ENCODE data around the gene SH2D3A.
"Not testable (repeated sequence)": the region's sequence is repeated elsewhere in the genome, so short reads cannot be mapped to it uniquely, and the experiment has no call there.

The SH2D3A gene

DNA sequence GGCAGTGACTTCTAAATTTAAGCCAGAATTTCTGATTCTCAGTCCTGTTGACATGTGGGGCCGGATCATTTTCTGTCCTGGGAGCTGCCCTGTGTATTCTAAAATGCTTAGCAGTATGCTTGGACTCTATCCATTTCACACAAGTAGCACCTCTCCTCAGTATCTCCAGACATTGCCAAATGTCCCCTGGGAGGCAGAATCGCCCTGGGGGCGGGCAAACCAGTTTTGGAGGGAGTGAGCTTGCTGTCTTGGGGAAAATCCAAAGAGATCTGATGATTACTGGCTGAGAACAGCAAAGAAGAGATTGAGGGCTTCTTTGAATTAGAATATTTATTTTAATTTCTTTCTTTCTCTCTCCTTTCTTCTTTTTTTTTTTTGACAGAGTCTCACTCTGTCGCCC, 21.7 kb upstream of the SH2D3A start:
- DNase-seq, result no peak

DNA sequence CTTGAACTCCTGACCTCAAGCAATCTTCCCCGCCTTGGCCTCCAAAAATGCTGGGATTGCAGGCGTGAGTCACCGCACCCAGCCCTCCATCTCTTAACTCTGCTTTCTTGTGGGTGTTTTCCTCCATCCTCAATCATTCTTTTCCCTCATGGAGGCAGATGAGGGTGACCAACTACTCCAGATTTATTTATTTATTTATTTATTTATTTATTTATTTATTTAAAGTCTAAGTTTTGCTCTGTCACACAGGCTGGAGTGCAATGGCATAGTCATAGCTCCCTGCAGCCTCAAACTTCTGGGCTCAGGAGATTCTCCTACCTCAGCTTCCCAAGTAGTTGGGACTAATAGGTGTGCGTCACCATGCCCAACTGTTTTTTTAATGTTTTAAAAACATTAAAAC, 20.2 kb upstream of the SH2D3A start:
- DNase-seq, result no peak

GRCh38 chr19:6779206-6779605, 12.0 kb upstream of the SH2D3A start:
- no peak for DNase-seq

DNA sequence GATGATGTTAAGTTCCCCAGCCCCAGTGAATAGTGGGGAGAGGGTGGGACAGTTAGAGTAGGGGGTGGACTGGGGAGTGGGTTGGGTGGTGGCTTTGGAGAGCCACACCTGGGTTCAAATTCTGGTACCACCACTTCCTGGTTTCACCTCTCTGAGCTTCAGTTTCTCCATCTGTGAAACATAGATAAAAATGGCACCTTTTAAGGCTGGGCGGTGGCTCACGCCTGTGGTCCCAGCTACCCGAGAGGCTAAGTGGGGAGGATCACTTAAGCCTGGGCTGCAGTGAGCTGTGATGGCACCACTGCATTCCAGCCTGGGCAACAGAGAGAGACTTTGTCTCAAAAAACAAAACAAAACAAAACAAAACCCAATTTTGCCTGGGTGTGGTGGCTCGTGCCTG, 11.2 kb upstream of the SH2D3A start:
- no peak for DNase-seq

DNA sequence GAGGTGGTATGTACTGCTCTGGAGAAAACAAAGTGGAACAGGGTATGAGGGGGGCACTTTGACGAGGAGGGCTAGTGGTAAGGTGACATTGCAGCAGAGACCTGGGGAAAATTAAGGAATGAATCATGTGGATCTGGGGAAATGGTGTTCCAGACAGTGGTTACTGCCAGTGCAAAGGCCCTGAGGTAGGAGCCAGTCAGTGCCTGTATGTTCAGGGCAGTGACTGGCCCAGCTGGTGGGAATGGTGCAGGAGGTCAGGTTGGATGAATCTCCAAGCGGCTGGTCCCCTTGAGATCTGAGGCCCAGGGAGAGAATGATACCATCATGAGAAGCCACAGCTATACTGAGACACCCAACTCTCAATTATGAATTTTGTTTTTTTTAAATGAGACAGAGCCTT, 10.2 kb upstream of the SH2D3A start:
- no peak for DNase-seq

GRCh38 chr19:6776999-6777398, 9.8 kb upstream of the SH2D3A start:
- DNase-seq, result no peak

DNA sequence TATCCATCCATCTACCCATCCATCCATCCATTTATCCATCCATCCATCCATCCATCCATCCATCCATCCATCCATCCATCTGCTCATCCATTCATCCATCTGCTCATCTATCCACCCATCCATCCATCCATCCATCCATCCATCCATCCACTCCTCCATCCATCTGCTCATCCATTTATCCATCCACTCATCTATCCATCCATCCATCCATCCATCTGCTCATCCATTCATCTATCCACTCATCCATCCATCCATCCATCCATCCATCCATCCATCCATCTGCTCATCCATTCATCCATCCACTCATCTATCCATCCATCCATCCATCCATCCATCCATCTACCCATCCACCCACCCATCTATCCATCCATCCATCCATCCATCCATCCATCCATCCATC, 8.8 kb upstream of the SH2D3A start:
- not testable (repeated sequence) for DNase-seq

GRCh38 chr19:6774821-6775707, 7.8 kb upstream of the SH2D3A start:
- peak; percentile 78 for DNase-seq

DNA sequence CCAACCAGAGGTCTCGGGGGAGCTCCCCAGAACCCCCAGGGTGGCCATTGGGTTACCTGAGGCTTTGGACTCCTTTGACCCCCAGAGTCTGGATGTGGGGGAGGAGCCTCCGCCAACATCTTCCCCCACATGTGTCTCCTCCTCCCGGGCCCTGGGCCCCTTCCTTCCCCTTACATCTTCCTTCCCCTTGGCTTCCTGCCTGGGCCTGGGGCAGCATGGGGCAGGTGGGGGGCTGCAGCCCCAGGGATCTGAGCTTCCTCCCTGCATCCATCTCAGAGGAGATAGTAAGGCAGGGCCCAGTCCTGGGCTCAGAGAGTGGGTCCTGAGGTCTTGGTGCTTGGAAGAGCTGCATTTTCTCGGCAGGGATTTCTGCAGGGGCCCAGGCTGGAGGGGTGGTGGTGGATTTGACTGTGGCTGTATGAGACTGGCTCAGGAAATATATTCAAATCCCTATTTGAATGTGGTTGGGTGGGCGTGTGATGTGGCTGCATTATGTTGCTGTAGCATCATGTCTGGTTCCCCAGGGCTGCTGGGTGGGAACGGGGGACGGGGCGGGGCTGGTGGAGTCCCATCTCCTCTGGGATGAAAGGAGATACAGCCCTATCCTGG, 6.2 kb upstream of the SH2D3A start:
- no peak for DNase-seq

DNA sequence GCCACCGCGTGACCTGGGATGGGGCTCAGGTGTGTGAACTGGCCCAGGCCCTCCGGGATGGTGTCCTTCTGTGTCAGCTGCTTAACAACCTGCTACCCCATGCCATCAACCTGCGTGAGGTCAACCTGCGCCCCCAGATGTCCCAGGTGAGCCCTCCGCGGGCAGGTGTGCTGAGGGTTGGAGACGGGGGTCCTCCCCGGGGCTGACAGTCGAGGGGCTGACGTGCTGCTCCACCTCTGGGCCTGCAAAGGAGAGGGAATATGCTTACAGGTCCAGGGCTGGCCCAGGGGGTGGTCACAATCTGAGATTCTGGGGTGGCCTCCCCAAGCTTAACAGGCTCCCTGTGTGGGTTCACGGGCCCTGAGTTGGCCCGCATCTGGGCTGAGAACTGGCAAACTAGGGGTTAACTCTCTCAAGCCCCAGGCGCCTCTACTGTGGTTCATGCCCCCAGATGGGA, 5.7 kb upstream of the SH2D3A start:
- DNase-seq, result no peak

DNA sequence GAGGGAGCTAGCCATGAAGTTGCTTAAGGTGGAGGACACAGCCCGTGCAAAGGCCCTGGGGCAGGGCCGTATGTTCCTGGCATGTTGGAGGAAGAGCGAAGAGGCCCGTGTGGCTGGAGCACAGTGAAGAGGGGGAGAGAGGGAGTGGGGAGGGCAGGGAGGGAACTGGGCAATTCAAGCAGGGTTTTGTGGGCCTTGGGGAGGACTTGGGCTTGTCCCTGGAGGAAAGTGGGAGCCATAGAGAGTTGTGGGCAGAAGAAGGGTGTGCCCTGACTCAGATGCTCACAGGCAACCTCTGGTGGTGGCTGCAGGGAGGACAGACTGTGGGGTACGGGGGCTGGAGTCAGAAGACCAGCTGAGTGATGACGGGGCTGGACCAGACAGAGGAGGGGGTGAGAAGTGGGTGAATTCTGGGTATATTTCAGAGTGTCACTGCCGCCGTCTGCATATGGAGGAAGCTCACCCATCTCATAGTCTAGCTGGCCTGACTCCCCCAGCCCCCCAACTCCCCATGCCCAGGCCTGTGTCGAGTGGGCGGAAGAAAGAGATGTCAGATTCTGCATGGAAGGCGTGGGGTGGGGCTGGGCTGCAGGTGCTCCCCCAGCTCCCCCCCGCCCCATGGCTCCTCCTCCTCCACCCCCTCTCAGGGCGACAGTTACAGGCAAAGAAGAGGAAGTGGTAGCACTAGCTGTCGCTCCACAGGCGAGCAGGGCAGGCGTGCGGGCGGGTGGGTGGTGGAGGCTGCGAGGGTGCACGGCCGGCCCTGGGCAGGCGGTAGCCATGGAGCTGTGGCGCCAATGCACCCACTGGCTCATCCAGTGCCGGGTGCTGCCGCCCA, 5.0 kb upstream of the SH2D3A start, which contains the start of gene VAV1:
VAV1 (plus strand) TSS at position 681 of the 838 bp plus-strand sequence; CDS start at position 781, 100 bp downstream.
- no peak for DNase-seq

DNA sequence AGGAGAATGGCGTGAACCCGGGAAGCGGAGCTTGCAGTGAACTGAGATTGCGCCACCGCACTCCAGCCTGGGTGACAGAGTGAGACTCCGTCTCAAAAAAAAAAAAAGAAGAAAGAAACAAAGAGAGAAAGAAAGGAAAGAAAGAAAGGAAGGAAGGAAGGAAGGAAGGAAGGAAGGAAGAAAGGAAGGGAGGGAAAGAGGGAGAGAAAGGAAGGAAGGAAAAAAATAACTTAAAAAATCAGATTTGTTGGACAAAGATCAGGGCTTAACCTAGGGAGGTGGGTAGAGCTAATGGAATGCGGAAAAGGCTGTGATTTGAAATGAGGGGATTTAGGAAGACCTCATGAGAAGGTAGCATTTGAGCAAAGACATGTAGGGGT, 4.4 kb upstream of the SH2D3A start:
- DNase-seq, result not testable (repeated sequence)

- no peak for DNase-seq
Measured at GRCh38 chr19:6769006-6769619, 1.9 kb upstream of the SH2D3A start.

DNA sequence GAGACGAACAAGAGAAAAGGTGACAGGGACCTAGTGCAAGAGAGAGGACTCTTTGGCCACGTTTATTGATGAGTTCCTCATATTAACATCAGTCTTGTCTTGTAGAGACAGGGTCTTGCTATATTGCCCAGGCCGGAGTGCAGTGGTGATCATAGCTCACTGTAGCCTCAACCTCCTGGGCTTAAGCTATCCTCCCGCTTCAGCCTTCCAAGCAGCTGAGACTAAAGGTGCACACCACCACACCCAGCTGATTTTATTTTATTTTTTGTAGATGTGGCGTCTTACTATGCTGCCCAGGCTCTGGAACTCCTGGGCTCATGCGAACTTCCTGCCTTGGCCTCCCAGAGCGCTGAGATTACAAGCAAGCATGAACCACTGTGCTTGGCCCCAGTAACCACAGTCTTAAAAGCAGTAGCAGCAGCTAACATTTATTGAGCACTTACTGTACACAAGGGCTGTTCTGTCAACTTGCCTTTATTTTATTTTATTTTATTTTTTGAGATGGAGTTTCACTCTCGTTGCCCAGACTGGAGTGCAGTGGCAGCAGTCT, 1.1 kb upstream of the SH2D3A start:
- no peak for DNase-seq

DNA sequence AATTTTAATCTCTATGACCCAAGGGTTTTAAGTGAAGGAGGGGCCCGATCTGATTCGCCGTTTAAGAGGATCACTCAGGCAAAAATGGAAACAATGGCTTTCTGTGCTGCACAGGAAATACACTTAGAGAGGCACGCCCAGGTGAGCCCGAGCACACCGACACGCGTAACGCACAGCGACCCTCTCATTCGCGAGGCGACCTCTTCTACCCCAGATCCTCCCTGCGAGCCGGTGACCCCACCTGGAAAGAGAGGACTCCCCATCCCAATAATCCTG, 216 bp downstream of the SH2D3A start:
- peak; percentile 61 for DNase-seq

GRCh38 chr19:6766357-6767080, 716 bp downstream of the SH2D3A start:
- DNase-seq, result no peak

GRCh38 chr19:6765738-6766356, 1.4 kb downstream of the SH2D3A start:
- DNase-seq, result peak; percentile 62

DNA sequence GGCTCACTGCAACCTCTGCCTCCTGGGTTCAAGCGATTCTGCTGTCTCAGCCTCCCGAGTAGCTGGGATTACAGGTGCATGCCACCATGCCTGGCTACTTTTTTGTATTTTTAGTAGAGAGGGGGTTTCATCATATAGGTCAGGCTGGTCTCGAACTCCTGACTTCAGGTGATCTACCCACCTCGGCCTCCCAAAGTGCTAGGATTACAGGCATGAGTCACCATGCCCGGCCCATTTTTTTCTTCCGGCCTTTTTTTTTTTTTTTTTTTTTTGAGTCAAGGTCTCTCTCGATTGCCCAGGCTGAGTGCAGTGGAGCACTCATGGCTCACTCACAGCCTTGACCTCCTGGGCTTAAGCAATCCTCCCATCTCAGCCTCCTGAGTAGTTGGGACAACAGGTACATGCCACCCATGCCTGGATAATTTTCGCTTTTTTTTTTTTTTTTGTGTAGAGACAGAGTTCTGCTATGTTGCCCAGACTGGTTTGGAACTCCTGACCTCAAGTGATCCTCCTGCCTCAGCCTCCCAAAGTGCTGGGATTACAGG, 4.9 kb downstream of the SH2D3A start:
- DNase-seq, result not testable (repeated sequence)

DNA sequence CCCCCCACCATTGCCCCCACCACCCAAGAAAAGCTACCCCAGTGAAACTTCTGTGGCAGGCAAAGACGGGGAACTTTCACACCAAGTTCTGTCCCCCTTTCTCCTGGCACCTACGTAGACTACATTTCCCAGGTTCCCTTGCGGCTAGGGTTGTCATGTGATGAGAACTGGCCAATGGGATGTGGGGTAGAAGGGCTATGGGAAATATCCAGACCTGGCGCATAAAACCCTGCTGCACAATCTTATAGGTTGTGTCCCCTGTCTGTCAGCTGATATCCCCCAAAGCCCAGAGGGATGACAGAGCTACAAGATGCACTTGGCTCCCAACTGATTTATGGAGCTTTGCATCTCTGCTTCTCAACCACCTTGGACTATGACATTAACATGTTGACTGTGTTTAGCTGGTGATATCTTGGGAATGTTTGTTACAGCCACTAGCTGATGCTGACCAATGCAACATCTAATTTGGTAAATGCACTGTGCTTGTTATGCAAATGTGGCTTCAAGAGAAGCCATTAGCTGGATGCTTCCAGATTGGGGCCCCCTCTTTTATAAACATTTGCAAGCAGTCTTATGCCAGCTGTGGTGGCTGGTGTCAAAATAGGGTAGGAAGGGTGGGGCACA, 6.1 kb downstream of the SH2D3A start:
- DNase-seq, result no peak

DNA sequence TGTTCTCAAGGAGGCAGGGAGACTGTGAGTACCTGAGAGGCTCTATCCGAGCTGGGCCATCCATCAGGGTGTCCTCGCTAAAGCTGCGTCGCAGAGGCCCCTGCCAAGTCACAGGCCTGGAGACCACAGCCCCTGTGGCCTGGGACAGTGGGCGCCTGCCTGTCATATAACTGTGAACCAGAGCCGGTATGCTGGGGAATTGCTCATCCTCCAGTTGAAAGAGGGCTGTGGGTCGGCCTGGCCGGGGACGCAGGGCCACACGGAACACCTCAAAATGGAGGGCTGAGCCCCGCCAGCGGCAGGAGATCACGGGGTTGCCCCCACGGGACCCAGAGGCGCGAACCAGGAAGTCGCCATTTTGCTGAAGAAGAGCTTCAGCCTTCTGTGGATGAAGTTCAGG, 6.6 kb downstream of the SH2D3A start:
- DNase-seq, result no peak

Measured in NCI-H1048 (cell line).